ENCODE measurements around the gene FLVCR2. TPM values are rescaled to one million over a fixed set of nuclear protein-coding genes. Genes with fewer than 3 reads are reported as not detected.

FLVCR2 gene
- total RNA-seq, 1 donor from 2014 or later: 2.9 TPM

DNA sequence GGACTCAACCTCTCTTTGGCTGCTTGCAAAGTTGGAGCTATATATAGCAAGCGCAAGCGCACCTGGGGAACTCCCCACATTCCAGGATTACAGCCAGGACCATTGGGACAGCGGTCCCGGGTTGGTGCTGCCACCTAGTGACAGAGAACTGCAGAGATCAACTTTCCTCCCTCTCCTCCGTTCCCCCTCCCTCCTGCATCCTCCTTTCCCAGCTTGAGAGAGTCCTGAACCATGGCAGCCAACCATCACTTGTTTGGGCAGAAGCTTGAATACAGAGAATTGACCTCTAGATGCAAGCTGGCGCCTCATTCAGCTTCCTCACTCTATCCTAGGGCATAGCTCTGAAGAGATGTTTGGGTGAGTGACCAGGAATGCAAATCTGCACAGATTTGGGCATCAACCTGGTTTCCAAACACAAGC lies 17.4 kb upstream of the FLVCR2 start:
- H3K4me1 Mint-ChIP-seq (ENCODE audit: low read depth): peaks cover 68% of the 10 kb centered on the region
- no peak for DNase-seq (ENCODE audit: low spot score)
- H3K9me3 Mint-ChIP-seq: peaks cover 7% of the 10 kb centered on the region
- H3K4me3 Mint-ChIP-seq: peak overlapping the region; percentile 15
- H3K36me3 Mint-ChIP-seq (ENCODE audit: low read depth): peaks cover 5% of the 10 kb centered on the region
- peak overlapping the region; percentile 93 for H3K27ac Mint-ChIP-seq
- H3K27me3 Mint-ChIP-seq (ENCODE audit: insufficient read depth): no peaks in the 10 kb centered on the region
- intact Hi-C loops (cut with micrococcal nuclease): loop anchor here (1.0 to 2.0 kb wide), 2 partner anchors 64 to 74 kb away; no protein-coding TSS in a partner anchor

DNA sequence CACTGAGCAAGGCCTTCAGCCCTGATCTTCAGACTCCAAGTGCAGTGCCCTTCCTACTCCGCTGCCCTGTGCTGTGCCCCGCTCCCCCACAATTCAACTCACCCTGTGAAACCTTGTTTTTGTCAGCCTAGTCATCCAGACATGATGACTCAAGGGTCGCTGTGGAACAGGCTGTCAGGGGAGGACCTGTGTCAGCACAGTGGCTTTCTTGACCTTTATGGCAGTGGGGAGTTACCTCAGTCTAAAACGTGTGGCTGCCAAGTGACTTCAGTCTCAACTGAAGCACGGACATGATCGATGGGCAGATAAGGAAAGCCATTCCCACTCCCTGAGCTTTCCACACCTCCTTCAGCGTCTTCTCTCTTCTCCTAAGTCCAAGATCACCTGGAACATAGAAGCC lies 16.3 kb upstream of the FLVCR2 start:
- Mint-ChIP-seq H3K4me3 (peak overlapping the region; percentile 56), H3K4me1 (ENCODE audit: low read depth) (peaks cover 72% of the 10 kb centered on the region), H3K9me3 (no peaks in the 10 kb centered on the region), H3K36me3 (ENCODE audit: low read depth) (peaks cover 2% of the 10 kb centered on the region), H3K27me3 (ENCODE audit: insufficient read depth) (no peaks in the 10 kb centered on the region), H3K27ac (peak overlapping the region; percentile 93)
- intact Hi-C loops (cut with micrococcal nuclease): loop anchor here (1.0 kb wide), 2 partner anchors 40 to 315 kb away; partner anchors contain the start of gene BATF
- DNase-seq (ENCODE audit: low spot score): no peak

- H3K27ac Mint-ChIP-seq: peak overlapping the region; percentile 93
- no peaks in the 10 kb centered on the region for H3K9me3 Mint-ChIP-seq
Observed at GRCh38 chr14:75562489-75562888, 15.9 kb upstream of the FLVCR2 start.

GRCh38 chr14:75563931-75564330 lies 14.5 kb upstream of the FLVCR2 start:
- no peak overlapping the region for H3K27ac Mint-ChIP-seq
- no peaks in the 10 kb centered on the region for H3K9me3 Mint-ChIP-seq
- H3K4me3 Mint-ChIP-seq: no peak overlapping the region
- intact Hi-C loops (cut with micrococcal nuclease): no loop called here
- no peaks in the 10 kb centered on the region for H3K27me3 Mint-ChIP-seq (ENCODE audit: insufficient read depth)
- H3K36me3 Mint-ChIP-seq (ENCODE audit: low read depth): peaks cover 2% of the 10 kb centered on the region
- DNase-seq (ENCODE audit: low spot score): no peak
- peaks cover 80% of the 10 kb centered on the region for H3K4me1 Mint-ChIP-seq (ENCODE audit: low read depth)

More at GRCh38 chr14:75562489-75562888, 15.9 kb upstream of the FLVCR2 start:
- H3K4me1 Mint-ChIP-seq (ENCODE audit: low read depth): peaks cover 74% of the 10 kb centered on the region
- peaks cover 2% of the 10 kb centered on the region for H3K36me3 Mint-ChIP-seq (ENCODE audit: low read depth)
- DNase-seq (ENCODE audit: low spot score): no peak
- H3K27me3 Mint-ChIP-seq (ENCODE audit: insufficient read depth): no peaks in the 10 kb centered on the region
- intact Hi-C loops (cut with micrococcal nuclease): loop anchor here (1.0 kb wide), 2 partner anchors 40 to 315 kb away; partner anchors contain the start of gene BATF
- H3K4me3 Mint-ChIP-seq: peak overlapping the region; percentile 56

- peaks cover 77% of the 10 kb centered on the region for H3K4me1 Mint-ChIP-seq (ENCODE audit: low read depth)
- peak overlapping the region; percentile 64 for H3K27ac Mint-ChIP-seq
- DNase-seq (ENCODE audit: low spot score): no peak
- peaks cover 2% of the 10 kb centered on the region for H3K36me3 Mint-ChIP-seq (ENCODE audit: low read depth)
- no peaks in the 10 kb centered on the region for H3K27me3 Mint-ChIP-seq (ENCODE audit: insufficient read depth)
- no peak overlapping the region for H3K4me3 Mint-ChIP-seq
- H3K9me3 Mint-ChIP-seq: no peaks in the 10 kb centered on the region
- intact Hi-C loops (cut with micrococcal nuclease): no loop called here
Observed at GRCh38 chr14:75565056-75565455, 13.4 kb upstream of the FLVCR2 start.

GRCh38 chr14:75566321-75566720 lies 12.1 kb upstream of the FLVCR2 start:
- peaks cover 2% of the 10 kb centered on the region for H3K36me3 Mint-ChIP-seq (ENCODE audit: low read depth)
- peaks cover 76% of the 10 kb centered on the region for H3K4me1 Mint-ChIP-seq (ENCODE audit: low read depth)
- no peaks in the 10 kb centered on the region for H3K27me3 Mint-ChIP-seq (ENCODE audit: insufficient read depth)
- H3K27ac Mint-ChIP-seq: peak overlapping the region; percentile 87
- peak overlapping the region; percentile 66 for H3K4me3 Mint-ChIP-seq
- intact Hi-C loops (cut with micrococcal nuclease): loop anchor here (1.0 to 2.0 kb wide), 8 partner anchors 8 to 440 kb away; partner anchors contain the start of genes BATF, NEK9 and TMED10
- peak; percentile 68 for DNase-seq (ENCODE audit: low spot score)
- no peaks in the 10 kb centered on the region for H3K9me3 Mint-ChIP-seq

GRCh38 chr14:75566752-75567151 lies 11.7 kb upstream of the FLVCR2 start:
- peaks cover 2% of the 10 kb centered on the region for H3K36me3 Mint-ChIP-seq (ENCODE audit: low read depth)
- peak overlapping the region; percentile 66 for H3K4me3 Mint-ChIP-seq
- H3K27me3 Mint-ChIP-seq (ENCODE audit: insufficient read depth): no peaks in the 10 kb centered on the region
- intact Hi-C loops (cut with micrococcal nuclease): loop anchor here (1.0 to 2.0 kb wide), 8 partner anchors 8 to 440 kb away; partner anchors contain the start of genes BATF, NEK9 and TMED10
- no peak for DNase-seq (ENCODE audit: low spot score)
- H3K4me1 Mint-ChIP-seq (ENCODE audit: low read depth): peaks cover 76% of the 10 kb centered on the region
- H3K9me3 Mint-ChIP-seq: no peaks in the 10 kb centered on the region
- H3K27ac Mint-ChIP-seq: peak overlapping the region; percentile 87

- intact Hi-C loops (cut with micrococcal nuclease): no loop called here
- peak overlapping the region; percentile 33 for H3K27ac Mint-ChIP-seq
- no peaks in the 10 kb centered on the region for H3K9me3 Mint-ChIP-seq
- H3K4me3 Mint-ChIP-seq: no peak overlapping the region
- H3K4me1 Mint-ChIP-seq (ENCODE audit: low read depth): peaks cover 70% of the 10 kb centered on the region
- no peak for DNase-seq (ENCODE audit: low spot score)
- H3K27me3 Mint-ChIP-seq (ENCODE audit: insufficient read depth): no peaks in the 10 kb centered on the region
- H3K36me3 Mint-ChIP-seq (ENCODE audit: low read depth): peaks cover 2% of the 10 kb centered on the region
Observed at GRCh38 chr14:75568140-75568539, 10.3 kb upstream of the FLVCR2 start.

GRCh38 chr14:75568791-75569190 lies 9.6 kb upstream of the FLVCR2 start:
- peaks cover 2% of the 10 kb centered on the region for H3K36me3 Mint-ChIP-seq (ENCODE audit: low read depth)
- intact Hi-C loops (cut with micrococcal nuclease): loop anchor here (1.0 kb wide), 1 partner anchor 8 kb away; no protein-coding TSS in a partner anchor
- H3K4me1 Mint-ChIP-seq (ENCODE audit: low read depth): peaks cover 70% of the 10 kb centered on the region

DNA sequence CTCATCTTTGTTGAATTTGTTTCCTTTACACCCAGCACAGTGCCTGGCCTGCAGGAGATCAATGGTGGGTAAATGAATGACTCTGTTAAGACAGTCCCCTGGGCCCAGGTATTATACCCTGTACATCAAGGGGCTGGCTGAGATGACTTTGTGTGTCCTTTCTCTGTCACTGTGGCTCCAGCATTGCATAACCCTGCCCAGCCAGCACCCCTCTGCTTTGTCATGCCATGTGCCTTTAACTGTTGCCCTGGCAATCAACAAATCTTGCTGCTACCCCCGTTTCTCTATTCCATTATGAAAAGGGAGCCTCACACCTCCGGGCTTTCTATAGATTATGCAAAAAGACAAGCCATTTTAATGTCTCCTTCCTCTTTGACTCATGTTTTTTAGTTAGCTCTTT lies 7.6 kb upstream of the FLVCR2 start:
- intact Hi-C loops (cut with micrococcal nuclease): no loop called here
- H3K4me1 Mint-ChIP-seq (ENCODE audit: low read depth): peaks cover 57% of the 10 kb centered on the region
- no peak for DNase-seq (ENCODE audit: low spot score)
- peaks cover 7% of the 10 kb centered on the region for H3K27me3 Mint-ChIP-seq (ENCODE audit: insufficient read depth)
- peaks cover 2% of the 10 kb centered on the region for H3K36me3 Mint-ChIP-seq (ENCODE audit: low read depth)
- no peaks in the 10 kb centered on the region for H3K9me3 Mint-ChIP-seq
- H3K4me3 Mint-ChIP-seq: no peak overlapping the region
- peak overlapping the region; percentile 27 for H3K27ac Mint-ChIP-seq

More at GRCh38 chr14:75568791-75569190, 9.6 kb upstream of the FLVCR2 start:
- Mint-ChIP-seq H3K27ac (no peak overlapping the region), H3K27me3 (ENCODE audit: insufficient read depth) (no peaks in the 10 kb centered on the region), H3K4me3 (no peak overlapping the region), H3K9me3 (no peaks in the 10 kb centered on the region)
- DNase-seq (ENCODE audit: low spot score): no peak

DNA sequence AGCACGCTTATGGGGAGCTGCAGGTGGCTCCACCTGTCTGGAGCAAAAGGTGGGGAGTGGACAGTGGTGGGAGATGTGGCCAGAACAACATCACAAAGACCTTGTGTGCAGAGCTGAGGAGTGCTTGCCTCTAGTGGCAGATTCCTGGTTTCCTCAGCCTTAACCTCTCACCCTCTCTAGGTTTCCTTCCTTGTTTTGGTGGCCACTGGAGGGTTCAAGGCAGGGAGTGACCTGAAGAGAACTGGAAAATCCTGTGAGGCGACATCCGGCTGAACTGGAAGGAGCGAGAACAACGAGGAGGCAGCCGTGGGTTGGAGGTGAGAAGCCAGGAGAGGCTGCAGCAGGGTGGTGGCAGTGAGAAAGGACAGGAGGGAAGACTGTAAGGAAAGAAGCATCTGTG lies 6.3 kb upstream of the FLVCR2 start:
- Mint-ChIP-seq H3K9me3 (no peaks in the 10 kb centered on the region), H3K27me3 (ENCODE audit: insufficient read depth) (peaks cover 7% of the 10 kb centered on the region), H3K4me3 (no peak overlapping the region), H3K4me1 (ENCODE audit: low read depth) (peaks cover 43% of the 10 kb centered on the region), H3K27ac (no peak overlapping the region), H3K36me3 (ENCODE audit: low read depth) (no peaks in the 10 kb centered on the region)
- no peak for DNase-seq (ENCODE audit: low spot score)
- intact Hi-C loops (cut with micrococcal nuclease): no loop called here

DNA sequence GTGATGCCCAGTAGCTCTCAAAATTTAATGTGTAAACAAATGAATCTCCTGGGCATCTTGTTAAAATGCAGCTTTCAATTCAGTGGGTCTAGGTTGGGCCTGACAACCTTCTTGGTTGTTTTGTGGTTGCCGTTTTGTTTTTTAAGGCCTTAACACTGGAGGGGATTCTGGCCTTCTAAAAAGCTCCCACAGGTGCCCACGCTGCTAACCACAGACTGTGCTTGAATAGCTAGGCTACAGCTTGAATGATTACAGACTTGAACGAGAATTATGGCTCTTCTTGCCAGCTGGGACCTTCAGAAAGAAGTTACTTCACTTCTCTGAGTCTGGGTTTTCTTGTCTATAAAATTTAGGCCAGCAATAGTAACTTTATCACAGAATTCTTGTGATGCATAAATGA lies 1.3 kb upstream of the FLVCR2 start:
- Mint-ChIP-seq H3K4me1 (ENCODE audit: low read depth) (peaks cover 23% of the 10 kb centered on the region), H3K27ac (no peak overlapping the region), H3K27me3 (ENCODE audit: insufficient read depth) (peaks cover 7% of the 10 kb centered on the region), H3K9me3 (no peaks in the 10 kb centered on the region), H3K4me3 (peak overlapping the region; percentile 83), H3K36me3 (ENCODE audit: low read depth) (no peaks in the 10 kb centered on the region)
- DNase-seq (ENCODE audit: low spot score): no peak
- intact Hi-C loops (cut with micrococcal nuclease): loop anchor here (1.0 kb wide), 2 partner anchors 77 to 404 kb away; partner anchors contain the start of gene TGFB3

GRCh38 chr14:75577729-75578101 lies 705 bp upstream of the FLVCR2 start:
- Mint-ChIP-seq H3K27ac (peak overlapping the region; percentile 71), H3K36me3 (ENCODE audit: low read depth) (no peaks in the 10 kb centered on the region)
- intact Hi-C loops (cut with micrococcal nuclease): loop anchor here (1.0 kb wide), 3 partner anchors 35 to 404 kb away; partner anchors contain the start of gene TGFB3

More at GRCh38 chr14:75577729-75578101, 705 bp upstream of the FLVCR2 start:
- H3K9me3 Mint-ChIP-seq: no peaks in the 10 kb centered on the region
- H3K4me3 Mint-ChIP-seq: peak overlapping the region; percentile 83
- peak; percentile 61 for DNase-seq (ENCODE audit: low spot score)
- H3K27me3 Mint-ChIP-seq (ENCODE audit: insufficient read depth): peaks cover 7% of the 10 kb centered on the region
- peaks cover 22% of the 10 kb centered on the region for H3K4me1 Mint-ChIP-seq (ENCODE audit: low read depth)
